AG09319 (cell line): ENCODE results near the gene CCNL2.

ENCODE experiments used
- DNase-seq: peaks from one replicate; pipeline ENCODE4 v3.0.0-alpha.2; 2010; ENCODE audit warnings: low read depth; ENCODE audit errors: extremely low read depth
- TF ChIP-seq, protein P1 (sequence below): IDR thresholded peaks from 2 replicates; pipeline ENCODE4 v1.5.1; 2011; ENCODE audit warnings: low read depth, mild to moderate bottlenecking, inconsistent platforms, low read length, moderate library complexity

Gene CCNL2

DNA sequence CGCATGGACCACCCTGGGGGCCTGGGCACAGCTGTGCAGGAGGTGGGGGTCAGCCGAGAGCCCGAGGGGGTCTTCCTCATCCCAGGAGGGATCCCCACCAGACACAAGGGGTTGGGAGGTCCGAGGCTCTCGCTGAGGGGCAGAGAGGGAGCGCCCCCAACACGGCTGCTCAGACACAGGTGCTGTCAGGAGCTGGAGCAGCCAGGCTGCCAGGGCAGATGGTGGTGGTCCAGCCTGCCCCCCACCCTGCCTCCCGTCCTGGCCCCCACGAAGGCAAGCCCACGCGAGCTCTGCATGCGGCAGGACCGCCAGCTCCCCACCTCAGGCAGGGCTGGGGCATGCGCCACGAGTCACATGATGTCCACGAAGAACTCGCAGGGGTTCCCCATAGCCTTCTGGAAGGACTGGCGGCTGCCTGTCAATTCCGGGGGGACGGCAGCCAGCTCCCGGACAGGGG, 63.3 kb downstream of the CCNL2 start:
- DNase-seq = no peak
- TF ChIP-seq, protein P1, sequence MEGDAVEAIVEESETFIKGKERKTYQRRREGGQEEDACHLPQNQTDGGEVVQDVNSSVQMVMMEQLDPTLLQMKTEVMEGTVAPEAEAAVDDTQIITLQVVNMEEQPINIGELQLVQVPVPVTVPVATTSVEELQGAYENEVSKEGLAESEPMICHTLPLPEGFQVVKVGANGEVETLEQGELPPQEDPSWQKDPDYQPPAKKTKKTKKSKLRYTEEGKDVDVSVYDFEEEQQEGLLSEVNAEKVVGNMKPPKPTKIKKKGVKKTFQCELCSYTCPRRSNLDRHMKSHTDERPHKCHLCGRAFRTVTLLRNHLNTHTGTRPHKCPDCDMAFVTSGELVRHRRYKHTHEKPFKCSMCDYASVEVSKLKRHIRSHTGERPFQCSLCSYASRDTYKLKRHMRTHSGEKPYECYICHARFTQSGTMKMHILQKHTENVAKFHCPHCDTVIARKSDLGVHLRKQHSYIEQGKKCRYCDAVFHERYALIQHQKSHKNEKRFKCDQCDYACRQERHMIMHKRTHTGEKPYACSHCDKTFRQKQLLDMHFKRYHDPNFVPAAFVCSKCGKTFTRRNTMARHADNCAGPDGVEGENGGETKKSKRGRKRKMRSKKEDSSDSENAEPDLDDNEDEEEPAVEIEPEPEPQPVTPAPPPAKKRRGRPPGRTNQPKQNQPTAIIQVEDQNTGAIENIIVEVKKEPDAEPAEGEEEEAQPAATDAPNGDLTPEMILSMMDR = no peak
